ENCODE measurements around the gene NSUN5.
"Not testable (repeated sequence)": the region's sequence is repeated elsewhere in the genome, so short reads cannot be mapped to it uniquely, and the experiment has no call there.

The NSUN5 gene

GRCh38 chr7:73277210-73277609 is 31.4 kb downstream of the NSUN5 start:
- not testable (repeated sequence) for DNase-seq (ENCODE audit: low spot score)

DNA sequence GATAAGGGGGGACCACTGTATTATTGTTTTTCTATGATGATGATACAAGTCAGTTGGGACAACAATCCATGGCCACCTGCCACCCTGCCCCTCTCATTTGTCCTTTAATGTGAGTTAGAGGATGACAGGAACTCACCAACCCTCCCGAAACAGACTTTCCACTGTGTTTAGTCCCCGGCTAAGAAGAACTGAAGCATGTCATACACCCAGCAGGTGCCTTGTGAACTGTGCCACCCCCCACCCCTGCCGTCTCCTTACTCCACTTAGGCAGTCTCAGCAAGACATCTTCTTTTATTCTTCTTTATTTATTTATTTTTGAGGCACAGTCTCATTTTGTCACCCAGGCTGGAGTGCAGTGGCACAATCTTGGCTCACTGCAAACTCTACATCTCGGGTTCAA is 40.8 kb downstream of the NSUN5 start:
- DNase-seq (ENCODE audit: low spot score), result not testable (repeated sequence)

- DNase-seq (ENCODE audit: low spot score), result not testable (repeated sequence)
Measured at GRCh38 chr7:73266719-73267368, 41.8 kb downstream of the NSUN5 start.

GRCh38 chr7:73262416-73262815 is 46.2 kb downstream of the NSUN5 start:
- DNase-seq (ENCODE audit: low spot score), result not testable (repeated sequence)

Data from left forelimb (tissue), 1 donor.